Esophagus muscularis mucosa (tissue), 3 donors: ENCODE data around the gene CUX1.

ENCODE experiments used
- POLR2A ChIP-seq: fragments of 450-650 bp; IDR thresholded peaks from one replicate; pipeline ENCODE4 v1.6.1; 2017; ENCODE audit warnings: antibody characterized with exemption, moderate library complexity, mild to moderate bottlenecking, low read depth
- POLR2AphosphoS5 ChIP-seq, 2 donors: sonication (generic); formaldehyde crosslinking; IDR thresholded peaks; one replicate each; pipeline ENCODE4 v1.6.1; 2017; ENCODE audit warnings: antibody characterized with exemption in 2 of 2
- TF ChIP-seq, protein P1 (sequence below), 3 experiments: fragments of 200-600 bp in 2 of 3; fragments of 450-650 bp in 1 of 3; sonication (generic) in 2 of 3; IDR thresholded peaks; one replicate each; pipeline ENCODE4 v1.5.1; 2017 to 2019; ENCODE audit warnings: antibody characterized with exemption in 3 of 3, mild to moderate bottlenecking in 2 of 3, moderate library complexity in 1 of 3

DNA sequence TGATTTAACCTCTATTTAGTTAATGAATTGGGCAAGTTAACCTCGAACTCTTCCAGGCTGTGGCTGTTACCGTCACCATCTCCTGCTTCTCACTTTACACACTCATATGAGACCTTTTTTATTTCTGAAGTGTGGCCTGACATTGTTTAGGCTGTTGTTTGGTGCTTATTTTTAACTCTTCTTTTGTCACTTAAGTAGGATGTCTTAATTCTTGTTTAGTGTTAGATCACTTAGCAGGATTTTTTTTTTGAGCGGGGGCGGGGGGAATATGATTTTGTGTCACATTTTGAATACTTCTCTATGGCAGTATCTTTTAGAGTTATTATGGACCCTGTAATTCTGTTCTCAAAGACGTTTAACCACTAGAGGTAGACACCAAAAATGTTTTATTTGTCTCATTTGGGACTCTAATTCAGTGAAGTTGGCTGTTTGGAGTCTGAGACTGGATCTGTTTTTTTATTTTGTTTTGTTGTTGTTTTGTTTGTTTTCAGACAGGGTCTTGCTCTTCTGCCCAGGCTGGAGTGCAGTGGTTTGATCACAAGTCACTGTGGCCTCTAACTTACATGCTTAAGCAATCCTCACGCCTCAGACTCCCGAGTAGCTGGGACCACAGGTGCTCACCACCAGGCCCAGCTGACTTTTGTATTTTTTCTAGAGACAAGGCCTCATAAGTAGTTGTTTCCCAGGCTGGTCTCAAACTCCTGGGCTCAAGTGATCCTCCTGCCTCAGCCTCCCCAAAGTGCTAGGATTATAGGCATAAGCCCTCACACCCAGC, 73.5 kb downstream of the CUX1 start:
- TF ChIP-seq, protein P1, sequence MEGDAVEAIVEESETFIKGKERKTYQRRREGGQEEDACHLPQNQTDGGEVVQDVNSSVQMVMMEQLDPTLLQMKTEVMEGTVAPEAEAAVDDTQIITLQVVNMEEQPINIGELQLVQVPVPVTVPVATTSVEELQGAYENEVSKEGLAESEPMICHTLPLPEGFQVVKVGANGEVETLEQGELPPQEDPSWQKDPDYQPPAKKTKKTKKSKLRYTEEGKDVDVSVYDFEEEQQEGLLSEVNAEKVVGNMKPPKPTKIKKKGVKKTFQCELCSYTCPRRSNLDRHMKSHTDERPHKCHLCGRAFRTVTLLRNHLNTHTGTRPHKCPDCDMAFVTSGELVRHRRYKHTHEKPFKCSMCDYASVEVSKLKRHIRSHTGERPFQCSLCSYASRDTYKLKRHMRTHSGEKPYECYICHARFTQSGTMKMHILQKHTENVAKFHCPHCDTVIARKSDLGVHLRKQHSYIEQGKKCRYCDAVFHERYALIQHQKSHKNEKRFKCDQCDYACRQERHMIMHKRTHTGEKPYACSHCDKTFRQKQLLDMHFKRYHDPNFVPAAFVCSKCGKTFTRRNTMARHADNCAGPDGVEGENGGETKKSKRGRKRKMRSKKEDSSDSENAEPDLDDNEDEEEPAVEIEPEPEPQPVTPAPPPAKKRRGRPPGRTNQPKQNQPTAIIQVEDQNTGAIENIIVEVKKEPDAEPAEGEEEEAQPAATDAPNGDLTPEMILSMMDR (IDR thresholded peaks at IDR 0.05) = no peak
- no peak for TF ChIP-seq POLR2A
- no peak for TF ChIP-seq POLR2AphosphoS5 (IDR thresholded peaks at IDR 0.05)
